ENCODE data around the gene BCR. TPM values are rescaled to one million over a fixed set of nuclear protein-coding genes. Genes with fewer than 3 reads are reported as not detected.

The BCR gene
- total RNA-seq, 1 experiment from 2014 or later, result 13.9 TPM

DNA sequence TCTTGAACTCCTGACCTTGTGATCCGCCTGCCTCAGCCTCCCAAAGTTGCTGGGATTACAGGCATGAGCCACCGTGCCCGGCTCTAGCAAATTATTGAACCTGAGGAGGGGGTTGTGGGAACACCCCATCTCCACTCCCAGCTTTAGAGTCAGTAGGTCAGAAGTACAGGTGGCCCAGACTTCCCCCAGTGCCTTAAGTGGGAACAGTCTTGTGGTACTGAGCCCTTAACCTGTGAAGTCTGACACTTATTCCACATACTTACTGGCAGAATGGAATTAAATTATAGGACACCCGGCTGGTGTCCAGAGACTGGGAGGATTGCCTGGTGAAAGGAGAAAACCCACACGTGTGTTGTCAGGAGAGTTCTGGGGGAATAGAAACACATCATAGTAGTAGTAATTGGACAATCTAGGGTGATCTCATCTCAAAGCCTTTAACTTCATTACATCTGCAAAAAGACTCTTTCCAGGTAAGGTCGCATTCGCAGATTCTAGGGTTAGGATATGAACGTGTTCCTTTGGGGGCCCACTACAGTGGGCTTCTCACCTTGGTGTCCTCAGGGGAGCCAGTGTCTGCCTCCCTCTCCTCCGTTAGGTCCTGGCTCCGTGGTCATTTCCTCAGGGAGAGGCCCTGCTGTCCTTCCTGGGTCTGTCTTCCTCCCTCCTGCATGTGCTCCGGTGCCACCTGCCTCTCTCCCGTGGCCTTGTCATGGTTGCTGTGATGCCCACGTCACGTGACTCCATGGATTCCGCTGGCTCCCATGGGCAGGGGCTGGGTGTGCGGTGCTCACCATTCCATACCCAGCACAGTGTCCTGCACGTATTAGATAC, 63.8 kb downstream of the BCR start:
- DNase-seq (ENCODE audit: low read depth), result no peak

DNA sequence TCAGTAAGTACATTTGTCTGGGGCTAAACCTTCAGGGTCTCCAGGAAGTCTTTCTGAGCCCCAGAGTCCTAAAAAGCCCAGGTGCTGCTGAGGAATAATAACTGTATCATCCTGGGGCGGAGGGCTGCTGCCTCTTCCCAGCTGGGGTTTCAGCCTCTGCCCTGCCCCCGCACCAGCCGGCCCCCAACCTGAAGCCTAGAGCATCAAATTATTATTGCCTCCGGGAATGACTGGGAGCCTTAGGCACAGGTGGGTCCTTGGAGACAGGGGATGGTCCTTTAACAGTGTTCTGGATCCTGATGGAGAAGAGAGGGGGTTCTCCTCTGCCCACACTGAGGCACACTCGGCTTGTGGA, 64.4 kb downstream of the BCR start:
- DNase-seq (ENCODE audit: low read depth), result no peak

DNA sequence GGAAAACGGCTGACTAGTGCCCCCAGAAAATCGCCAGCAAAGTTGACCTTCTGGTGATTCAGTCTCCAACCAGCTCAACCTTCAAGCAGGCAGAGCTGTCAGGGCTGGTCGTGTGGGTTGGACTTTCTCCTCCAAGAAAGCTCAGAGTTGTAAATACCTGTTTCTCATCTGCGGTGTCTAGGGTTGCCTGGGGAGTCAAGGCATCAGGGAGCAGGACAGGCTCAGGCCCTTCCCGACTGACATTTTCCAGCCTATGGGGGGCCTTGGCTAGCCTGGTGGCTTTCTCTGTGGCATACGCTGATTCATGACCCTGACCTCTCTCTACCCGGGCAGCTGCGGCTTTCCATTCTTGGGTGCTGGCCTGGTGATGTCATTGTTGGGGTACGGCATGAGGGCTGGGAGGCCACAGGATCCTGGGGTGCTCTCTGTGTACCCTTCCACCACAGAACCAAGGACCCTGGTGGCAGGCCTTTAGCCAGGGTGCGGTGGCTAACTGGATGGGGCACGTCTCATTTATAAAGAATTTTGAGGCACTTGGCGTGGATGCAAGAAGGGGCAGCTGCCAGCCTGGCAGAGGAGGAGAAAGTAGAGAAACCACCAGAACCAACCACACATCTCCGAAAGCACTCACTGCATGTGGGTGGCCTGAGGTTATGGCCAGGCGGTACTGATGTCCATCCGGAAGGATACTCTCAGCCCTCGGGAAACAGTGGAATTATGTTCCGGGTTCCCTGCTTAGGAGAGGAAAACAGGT, 64.9 kb downstream of the BCR start:
- DNase-seq (ENCODE audit: low read depth), result peak; percentile 95

DNA sequence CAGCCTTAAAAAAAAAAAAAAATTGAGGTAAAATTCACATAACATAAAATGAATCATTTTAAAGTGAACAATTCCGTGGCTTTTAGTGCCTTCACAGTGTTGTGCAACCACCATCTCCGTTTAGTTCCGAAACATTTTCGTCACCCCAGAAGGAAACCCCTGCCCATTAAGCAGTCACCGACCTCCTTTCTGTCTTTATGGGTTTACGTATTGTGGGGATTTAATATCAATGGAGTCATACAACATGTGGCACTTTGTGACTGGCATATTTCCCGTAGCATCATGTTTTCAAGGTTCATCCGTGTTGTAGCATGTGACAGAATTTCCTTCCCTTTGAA, 65.5 kb downstream of the BCR start:
- DNase-seq (ENCODE audit: low read depth), result no peak

DNA sequence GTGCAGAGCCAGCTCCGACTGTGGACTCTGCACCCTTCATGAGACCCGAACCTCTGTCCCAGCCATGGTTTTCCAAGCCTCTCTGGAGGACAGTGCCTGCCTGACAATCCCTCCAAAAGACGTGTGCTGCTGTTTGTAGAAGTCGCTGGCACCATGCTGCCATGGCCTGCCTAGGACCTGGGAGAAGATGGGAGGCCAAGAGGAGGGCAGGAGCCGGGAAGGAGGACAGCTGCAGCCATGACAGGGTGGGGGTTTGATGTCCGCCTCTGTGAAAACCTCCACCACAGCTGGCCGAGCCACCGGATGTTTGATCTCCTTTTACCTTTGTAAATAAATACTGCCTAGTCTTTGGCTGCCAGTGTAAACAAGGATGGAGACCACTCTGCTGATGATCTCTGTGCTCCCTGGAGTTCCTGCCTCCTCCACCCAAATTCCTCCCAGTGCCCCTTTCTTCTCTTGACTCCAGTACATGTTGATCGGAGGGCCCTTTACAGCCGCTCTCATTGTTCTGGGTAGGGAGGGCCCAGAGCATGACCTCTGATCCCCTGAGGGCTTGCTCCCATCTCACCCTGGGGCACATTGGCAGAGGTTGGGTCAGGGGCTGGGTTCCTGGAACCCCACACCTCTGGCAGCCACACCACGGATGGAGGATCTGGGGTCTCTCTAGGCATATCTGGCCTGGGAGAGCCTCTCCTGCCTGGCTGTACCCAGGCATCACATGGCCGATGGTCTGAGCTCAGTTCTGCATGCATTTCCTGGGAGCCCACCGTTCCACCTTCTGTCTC, 66.9 kb downstream of the BCR start:
- DNase-seq (ENCODE audit: low read depth), result no peak

DNA sequence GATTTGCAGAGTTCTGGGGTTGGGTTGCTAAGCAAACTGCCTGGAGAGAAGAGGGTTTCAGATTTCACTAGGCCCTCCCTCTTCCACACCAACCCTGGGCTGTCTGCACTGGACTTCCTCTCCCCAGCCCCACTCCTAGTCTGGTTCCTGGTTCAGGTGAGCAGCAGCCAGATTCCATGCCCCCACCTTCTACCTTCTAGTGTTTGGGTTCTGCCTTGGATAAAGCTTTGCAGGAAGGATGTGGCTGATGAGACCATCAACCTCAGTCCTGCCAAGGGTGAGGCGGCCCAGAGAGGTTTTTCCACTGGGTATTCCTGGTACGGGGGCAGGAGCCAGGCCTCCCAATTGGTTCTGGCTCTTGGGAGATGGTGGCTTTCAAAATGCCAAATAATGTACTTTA, 68.3 kb downstream of the BCR start:
- DNase-seq (ENCODE audit: low read depth), result peak; percentile 46

DNA sequence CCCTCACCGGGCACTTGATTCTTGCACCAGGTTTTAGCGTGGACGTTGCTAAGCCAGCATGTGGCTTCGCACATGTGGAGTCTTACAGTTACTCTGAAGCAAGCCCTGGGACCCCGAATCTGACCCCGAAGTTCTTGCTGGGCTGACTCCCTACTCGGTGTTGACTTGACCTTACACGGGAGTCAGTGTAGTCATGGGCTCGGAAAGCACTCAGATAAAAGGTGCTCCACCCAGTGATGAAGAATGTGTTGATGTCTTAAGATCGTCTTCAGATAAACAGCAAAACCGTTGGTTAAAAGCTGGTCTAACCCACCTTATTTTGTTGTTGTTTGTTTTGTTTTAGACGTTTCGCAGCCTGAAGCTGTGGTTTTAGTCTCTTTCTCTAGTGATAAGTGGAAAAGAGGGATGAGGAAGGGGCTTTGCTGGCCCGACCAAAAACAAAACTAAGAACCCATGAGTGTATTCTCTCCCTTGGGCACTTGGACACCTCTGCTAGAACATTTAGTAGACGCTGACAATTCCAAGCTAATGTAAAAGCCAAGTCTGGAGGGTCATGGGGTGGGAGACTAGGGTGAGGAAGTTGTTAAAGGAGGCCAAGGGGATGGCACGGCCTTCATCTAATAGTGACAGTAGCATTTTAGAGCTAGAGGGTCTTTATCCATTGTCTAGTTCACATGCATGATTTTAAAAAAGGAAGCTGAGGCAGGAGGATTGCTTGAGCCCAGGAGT, 69.9 kb downstream of the BCR start:
- no peak for DNase-seq (ENCODE audit: low read depth)

DNA sequence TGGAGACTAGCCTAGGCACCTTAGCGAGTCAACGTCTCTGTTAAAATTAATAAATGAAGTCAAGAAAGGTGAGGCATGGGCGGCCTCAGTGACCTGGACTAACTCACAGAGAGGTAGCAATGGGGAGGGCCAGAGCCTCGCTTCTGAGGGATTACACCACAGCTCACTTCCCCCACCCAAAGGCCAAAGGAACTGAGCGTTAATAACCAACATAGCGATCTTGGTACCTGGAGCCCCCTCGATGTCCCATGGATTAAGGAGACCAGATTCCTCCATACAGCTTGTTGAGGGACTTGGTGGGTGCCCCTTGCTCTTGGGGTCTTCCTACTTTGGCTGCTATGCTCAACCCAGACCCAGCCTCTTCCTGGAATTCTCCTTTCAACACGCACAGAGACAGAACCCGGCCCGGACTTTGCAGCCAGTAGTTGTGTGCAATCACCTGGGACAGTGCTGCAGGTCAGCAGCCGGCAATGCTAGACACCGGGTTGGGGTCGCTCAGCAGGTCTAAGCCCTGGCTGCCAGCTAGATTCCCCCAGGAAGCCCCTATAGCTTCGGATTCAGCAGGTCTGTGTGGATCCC, 70.6 kb downstream of the BCR start:
- DNase-seq (ENCODE audit: low read depth), result no peak

DNA sequence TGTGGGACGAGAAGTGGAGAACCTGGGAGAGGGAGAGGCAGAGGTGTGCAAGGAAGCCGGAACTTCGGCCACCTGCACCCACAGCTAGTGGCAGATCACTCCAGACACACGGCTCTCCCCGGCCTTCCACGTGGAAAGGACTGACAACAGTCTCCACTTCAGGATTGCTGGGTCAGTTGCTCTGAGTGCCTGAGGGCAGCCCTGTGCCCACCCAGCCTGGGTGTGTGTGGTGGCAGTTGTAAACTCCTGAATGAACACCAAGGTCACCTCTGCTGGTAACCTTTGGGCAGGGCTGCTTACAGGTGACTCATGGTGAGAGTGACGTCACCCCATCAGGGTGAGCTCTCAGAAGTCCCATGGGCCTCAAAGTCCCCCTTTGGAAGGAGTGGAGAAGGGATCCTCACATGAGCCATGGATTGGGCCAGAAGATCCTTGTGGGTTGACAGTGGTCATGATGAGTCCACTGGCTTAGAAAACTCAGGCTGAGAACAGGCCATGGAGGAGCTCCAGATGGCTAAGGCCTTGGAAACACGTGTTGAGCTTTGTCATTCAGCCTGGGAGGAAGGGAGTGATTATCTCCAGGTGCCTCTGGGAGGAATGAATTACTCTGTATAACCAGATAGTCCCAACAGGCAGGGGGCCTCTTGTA, 71.3 kb downstream of the BCR start:
- peak; percentile 32 for DNase-seq (ENCODE audit: low read depth)

DNA sequence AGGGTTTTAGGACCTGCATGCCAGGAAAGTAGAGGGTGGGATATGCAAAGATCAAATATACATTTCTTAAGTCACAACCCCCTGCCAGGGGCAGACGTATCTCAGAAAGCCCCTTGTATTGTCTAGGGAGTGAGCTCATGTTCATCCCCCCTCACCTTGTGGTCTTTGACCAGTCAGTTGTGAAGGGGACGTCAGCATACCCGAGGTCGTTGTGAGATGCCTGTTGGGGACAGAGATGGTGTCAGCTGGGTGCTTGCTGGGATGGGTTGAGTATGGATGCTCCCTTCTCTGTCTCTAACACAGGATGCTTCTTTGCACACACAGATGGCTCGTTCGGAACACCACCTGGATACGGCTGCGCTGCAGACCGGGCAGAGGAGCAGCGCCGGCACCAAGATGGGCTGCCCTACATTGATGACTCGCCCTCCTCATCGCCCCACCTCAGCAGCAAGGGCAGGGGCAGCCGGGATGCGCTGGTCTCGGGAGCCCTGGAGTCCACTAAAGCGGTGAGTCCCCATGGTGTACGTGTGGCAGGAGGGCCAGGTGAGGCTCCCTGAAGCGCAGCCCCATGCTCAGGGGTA, 73.3 kb downstream of the BCR start:
- DNase-seq (ENCODE audit: low read depth), result no peak

DNA sequence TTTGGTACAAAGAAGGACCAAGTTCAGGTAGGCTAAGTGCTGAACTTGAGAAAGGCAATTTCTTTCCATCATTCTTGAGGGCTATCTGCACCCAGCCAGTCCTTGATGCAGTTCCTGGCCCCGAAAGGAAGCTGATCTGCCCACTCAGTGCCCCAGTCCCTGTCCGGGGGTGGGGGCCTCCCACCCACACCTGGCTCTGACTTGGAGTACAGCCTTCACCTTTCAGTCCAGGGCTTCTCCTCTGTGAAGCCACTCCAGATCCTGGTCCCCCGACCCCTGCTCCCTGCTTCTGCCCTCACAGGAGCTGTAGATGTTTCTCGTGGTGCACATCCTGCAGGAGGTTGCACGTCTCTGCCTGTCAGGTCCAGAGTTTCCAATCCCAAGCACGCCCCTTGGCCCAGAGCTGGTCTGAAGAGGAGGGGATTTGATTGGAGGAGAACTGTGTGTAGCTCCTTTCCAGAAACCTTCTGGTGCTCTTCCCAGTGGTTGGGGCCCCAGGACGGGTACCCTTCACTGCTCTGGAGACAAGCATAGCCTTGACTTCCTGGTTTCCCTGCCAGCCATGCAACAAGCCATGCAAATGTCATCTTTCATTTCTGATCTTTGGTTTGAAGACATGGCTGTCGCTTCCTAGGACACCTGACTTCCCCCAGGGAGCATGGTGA, 75.3 kb downstream of the BCR start:
- DNase-seq (ENCODE audit: low read depth), result no peak

DNA sequence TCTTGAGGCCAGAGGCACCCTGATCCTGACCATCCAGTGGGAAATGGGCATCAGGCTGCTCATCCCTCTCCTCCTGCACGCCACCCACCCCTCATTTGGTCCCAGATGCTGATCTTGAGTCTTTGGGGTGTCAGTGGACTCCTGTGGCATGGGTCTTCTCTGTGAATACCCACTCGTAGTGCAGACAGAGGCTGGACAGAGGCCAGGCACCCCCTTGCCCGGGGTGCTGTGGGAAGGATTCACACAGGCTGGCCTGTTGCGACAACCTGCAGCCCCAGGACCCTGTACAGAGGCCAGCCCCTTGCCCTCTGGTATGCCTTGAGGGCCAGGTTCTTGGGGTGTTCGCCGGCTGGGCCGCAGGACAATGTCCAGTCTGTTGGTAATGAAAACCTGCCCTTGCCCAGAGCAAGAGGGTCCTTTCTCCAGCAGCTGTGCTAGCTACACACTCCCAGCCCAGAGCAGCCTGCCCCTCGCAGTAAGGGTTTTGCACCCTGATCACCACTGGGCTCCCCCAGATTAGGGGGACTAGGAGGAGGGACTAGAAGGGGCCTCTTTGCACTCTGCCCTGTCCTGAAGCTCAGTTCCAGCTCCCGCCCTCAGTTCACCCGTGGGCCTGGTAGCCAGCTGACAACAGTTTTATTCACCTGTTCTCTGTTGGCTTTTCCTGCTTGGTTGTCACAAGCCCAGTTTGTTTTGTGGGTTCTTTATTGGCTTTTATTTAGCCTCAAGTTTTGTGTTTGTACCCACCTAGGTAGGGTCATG, 76.0 kb downstream of the BCR start:
- DNase-seq (ENCODE audit: low read depth), result no peak

DNA sequence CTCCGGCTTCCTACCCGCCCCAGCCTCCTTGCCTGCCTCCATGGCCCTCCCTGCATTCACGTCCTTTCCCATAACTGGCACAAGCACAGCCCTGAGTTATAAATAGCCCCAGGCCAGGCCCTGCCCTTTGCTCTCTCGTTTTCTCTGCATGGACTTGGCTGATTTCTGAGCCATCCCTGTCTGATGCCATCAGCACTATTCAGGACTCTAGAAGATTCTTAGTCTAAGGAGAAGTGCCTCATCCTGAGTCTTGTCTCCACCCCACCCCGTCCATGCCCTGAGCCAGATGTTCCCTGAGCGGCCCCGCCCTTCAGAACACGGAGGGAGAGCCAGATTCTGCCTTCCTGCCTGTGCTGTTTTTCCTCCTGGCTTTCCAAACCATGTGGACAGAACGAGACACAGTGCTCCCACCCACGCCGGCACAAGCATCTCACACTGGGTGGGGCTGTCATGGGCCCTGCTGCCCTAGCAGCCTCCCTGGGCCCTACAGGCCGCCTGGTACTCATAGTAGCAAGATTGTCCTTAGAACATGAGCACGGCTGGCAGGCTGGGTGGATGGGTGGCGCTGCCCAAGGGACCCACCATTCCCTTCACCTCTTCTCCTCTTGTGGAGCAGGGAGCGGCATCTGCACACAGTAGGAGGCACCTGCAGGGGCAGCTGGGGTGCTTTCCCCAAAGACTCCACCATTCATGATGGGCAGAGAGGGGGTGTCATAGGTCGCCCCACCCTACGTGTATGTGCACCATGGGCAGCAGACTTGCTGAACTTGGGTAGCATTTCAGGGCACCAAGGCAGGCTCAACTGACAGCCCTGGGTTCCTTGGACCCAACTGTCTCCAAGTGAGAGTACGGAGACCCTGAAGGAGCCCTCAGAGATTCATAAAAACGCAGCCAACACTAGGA, 76.9 kb downstream of the BCR start:
- no peak for DNase-seq (ENCODE audit: low read depth)

DNA sequence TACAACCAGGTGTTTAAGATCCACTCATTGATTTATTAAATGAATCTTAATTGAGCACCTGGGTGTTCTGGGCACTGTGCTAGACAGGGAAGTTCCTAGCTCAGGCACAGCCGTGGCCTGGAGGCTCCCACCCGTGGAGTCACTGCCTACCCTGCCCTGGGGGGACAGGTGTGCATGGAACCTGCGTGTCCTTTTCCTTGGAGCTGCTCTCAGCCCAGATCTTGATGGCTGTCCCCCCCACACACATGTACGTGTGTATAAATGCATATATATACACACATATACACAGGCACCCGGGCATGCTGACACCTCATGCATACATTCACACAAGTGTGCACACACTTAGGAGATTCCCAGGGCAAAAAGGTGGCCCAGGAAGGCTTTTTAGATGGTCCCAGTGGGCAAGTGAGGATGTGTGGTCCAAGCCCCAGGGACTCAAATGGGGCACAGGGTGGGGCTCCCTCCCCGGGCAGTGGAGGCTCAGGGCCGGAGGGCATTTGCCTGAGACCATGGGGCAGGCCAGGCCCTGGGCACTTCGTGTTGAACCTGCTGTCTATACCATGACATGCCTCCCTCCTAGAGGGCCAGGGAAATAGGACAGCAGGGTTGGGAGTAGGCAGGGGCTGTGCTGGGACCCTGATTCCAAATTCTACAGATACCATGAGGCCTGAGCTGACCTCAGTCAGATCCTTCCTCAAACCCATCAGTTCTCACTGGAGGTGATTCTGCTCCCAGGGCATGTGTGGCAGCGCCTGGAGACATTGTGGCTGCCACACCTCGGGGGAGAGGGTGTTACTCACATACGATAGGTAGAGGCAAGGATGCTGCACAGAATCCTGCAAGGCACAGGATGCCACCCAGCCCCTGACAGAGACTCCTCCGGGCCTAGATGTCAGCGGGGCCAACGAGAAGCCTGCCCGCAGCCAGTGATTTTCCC, 77.8 kb downstream of the BCR start:
- DNase-seq (ENCODE audit: low read depth), result no peak

DNA sequence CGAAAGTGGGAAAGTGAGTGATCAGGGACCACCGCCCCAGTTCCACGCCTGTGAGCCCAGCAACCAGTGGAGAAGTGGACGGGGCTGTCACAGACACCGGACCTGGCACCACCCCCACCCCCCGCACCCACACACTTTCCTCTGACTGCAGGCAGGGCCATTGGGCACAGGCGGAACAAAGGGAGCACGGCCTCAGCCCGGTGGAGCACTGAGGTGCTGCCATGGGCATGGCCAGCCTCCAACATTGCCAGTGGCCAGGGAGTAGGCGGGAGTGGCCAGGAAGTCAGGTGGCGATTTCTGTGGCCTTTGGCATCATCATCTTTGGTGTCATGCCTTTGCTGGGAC, 78.5 kb downstream of the BCR start:
- no peak for DNase-seq (ENCODE audit: low read depth)

DNA sequence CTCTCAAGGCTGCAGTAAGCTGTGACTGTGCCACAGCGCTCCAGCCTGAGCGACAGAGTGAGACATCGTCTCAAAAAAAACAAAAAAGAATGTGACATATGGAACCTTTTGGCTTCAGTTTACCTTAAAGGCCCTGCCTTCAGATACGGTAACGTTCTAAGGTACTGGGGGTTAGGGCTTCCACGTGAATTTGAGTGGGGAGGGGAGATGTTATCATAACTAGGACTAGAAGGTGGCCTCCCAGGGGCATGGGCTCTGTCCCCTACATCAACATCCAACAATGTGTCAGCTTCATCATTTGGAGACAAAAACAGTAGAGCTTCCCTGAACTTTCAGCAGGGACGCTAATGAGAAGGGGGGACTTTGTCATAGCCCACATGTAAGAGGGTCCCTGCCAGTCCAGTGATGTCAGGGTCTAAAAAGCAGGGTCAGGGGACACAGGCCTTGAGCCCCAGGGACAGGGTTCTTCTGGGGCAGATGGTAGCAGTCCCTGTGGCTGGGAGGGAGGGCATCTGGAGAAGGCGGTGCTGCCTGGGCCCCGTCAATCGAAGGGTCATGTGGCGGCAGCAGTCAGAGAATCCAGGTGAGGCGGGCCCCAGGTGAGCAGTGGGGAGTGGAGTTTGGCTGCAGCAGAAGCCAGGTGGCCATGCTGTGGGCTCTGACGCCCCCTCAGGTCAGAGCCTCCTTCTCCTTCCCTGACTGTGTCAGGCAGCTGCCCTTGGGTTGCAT, 79.8 kb downstream of the BCR start:
- no peak for DNase-seq (ENCODE audit: low read depth)
